Measurements from ENCODE around the gene SERTAD1.
"Not testable (repeated sequence)": the region's sequence is repeated elsewhere in the genome, so short reads cannot be mapped to it uniquely, and the experiment has no call there.

SERTAD1 gene

DNA sequence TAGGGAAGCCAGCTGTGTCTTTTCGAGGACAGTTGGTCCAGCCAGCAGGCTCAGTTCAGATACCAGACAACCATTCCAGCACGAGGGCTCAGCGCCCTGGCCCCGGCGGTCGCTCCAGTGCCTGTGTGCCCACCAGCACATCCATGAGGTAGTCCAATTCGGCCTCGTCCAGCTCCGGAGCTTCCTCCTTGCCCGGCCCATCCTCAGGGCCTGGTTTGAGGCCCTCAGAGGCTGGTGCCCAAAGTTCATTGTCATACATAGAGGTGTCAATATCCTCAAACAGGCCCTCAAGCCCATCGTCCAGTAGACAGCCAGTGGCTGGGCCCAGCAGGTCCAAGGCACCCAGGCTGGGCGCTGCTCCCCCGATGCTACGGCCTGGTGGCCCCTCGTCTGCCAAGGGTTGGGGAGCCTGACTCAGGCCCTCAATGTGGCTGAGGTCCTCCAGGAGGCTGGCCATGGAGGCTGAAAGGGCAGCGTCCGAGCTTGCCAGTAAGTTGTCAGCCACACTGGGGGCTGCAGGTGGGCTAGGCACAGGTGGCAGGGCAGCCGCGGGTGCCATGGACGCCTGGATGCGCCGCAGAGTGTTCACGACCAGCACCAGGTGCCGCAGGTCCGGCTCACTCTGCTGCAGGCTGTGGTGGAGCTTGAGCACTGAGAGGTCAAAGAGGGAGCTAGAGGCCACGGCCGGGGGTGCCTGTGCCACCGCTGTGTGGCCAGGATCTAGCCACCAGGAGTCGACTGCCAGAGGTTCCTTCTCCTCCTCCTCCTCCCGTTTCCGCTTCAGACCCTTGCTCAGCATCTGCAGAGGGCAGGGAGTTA lies 2.8 kb downstream of the SERTAD1 start:
- DNase-seq (ENCODE audit: low read depth) = no peak

DNA sequence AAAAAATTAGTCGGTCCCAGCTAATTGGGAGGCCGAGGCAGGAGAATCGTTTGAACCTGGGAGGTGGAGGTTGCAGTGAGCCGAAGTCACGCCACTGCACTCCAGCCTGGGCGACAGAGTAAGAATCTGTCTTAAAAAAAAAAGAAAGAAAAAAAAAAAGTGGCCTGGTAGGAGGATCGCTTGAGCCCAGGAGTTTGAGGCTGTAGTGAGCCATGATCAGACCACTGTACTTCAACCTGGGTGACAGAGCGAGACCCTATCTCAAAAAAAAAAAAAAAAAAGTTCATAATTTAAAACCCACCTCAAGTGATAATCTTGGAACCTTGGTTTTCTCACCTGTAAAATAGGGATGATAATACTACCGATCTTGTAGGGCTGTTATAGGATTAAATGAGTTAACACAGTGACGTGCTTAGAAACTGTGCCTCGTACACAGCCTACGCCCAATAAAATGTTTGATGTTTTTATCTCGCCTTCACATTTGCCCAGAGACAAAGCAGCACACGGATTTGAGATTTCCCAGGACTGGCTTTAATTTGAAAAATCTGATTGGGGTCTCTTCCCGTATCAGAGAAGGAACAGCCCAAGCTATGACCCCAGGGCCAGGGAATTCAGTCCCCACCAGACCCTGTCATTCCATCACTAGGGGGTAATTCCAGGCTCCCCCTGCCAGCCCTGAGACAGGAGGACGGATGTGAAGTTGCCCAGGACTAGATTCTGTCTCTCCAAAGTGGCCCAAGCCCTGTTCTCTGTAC lies 3.6 kb downstream of the SERTAD1 start:
- DNase-seq (ENCODE audit: low read depth) = no peak

DNA sequence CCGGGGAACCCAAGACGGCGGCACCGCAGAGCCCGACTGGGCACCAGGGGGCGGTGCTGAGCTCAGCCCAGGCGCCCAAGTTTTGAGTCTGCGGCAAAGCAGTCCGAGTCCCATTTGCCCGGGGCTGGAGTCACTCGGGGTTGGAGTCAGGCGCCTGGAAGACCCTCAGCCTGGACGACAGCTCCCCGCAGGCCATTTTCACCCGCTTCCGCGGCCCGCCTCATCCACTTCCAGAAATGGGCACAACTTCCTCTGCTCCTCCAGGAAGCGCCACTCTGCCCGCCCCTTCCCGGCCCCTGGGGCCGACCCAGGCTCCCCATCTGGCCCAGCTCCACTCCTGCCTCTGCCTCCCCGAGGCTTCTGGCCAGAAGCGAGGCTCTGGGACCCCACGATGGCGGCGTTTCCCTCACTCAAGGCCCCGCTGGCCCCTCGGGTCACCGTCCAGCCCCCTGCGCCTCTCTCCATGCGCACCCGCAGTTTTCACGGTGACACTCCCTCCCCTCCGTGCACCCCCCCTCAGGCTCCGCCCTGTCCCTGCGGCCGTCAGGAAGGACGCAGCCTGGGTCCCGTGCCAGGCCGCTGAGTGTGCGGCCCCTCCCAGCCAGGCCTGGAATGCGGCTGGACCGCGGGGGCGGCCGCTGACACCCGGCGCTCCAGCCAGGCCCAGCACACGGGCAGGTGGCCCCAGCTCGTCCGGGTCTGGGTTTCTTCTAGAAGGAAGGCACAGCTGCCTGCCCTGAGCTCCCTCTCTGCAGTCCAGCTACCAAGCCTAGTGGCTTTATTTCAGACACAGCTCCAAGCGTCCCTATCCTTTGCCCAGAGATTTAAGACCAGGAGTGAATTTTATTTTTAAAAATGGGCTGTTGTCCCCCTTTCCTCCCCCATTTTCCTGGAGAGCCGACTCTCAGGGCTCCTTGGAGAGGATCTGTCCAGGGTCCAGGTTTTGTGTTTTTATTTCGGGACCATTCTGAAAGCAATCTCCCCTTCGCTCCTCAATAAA lies 4.7 kb downstream of the SERTAD1 start:
- DNase-seq (ENCODE audit: low read depth) = peak; percentile 64

DNA sequence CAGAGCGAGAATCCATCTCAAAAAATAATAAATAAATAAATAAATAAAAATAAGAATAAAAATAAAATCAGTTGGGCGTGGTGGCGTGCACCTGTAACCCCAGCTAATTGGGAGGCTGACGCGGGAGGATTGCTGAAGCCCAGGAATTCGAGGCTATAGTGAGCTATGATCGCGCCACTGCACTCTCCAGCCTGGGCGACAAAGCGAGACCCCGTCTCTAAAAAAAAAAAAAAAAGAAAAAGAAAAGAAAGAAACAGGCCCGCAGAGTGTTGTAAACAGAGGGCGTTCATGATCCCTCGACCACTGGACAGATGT lies 5.4 kb downstream of the SERTAD1 start:
- no peak for DNase-seq (ENCODE audit: low read depth)

DNA sequence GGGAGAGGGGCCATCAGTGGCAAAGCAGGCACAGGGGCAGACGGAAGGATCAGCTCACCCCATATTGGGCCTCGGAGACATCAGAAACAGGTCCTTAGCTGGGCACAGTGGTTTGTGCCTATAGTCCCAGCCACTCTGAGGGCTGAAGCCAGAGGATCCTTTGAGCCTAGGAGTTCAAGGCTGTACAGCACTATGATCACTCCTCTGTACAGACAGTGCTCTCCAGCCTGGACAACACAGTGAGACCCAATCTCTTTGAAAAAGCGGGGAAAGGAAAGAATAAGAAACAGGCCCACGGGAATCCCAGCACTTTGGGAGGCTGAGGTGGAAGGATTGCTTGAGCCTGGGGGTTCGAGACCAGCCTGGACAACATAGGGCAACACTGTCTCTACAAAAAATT lies 6.0 kb downstream of the SERTAD1 start:
- no peak for DNase-seq (ENCODE audit: low read depth)

DNA sequence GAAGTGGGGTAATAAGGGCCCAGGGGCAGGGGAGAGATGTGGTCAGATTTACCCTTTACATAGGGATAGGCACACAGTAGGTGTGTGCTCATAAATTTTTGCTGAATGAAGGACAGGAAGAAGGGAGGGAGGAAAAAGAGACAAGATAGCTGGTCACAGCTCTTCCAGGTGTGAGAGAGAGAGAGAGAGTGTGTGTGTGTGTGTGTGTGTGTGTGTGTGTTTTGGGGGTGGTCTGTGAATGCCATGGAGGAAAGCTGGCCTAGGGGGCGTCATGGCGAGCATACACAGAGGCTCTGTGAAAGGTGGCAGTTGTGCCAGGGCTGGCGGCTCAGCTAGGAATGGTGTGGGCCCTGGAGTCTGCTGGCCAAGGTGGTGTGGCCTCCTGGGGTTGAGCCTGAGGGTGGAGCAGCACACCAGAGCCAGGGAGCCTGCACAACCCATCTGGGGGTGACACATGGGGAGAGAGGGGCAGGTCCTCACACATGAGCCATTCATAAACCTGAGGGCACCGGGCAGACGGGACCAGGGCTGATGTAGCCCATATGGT lies 6.7 kb downstream of the SERTAD1 start:
- DNase-seq (ENCODE audit: low read depth) = no peak

DNA sequence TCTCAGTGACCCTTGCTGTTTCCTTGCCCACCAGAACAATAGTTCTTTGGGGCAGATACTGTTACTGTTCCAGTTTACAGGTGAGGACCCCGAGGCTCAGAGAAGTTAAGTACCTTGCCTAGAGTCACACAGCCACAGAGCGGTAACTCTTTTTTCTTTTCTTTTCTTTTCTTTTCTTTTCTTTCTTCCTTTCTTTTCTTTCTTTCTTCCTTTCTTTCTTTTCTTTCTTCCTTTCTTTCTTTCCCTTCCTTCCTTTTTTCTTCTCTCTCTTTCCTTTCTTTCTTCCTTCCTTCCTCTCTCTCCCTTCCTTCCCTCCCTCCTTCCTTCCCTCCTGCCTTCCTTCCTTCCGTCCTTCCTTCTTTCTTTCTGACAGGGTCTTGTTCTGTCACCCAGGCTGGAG lies 7.8 kb downstream of the SERTAD1 start:
- DNase-seq (ENCODE audit: low read depth) = no peak

DNA sequence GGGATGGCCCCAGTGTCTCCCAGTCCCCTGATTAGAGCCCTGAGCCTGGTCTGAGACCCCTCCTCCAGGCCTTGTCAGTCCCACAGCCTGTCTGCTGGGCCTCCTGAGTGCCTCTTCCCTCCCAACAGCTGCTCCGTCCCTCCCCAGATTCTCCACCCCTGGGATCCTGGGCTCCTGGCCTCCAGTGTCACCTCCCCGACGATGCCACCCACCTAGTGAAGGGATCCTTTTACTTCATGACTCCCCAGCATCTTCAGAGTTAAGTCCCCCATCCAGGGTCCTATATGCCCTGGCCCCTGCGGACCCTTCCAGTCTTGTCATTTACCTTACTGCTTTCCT lies 8.2 kb downstream of the SERTAD1 start:
- no peak for DNase-seq (ENCODE audit: low read depth)

DNA sequence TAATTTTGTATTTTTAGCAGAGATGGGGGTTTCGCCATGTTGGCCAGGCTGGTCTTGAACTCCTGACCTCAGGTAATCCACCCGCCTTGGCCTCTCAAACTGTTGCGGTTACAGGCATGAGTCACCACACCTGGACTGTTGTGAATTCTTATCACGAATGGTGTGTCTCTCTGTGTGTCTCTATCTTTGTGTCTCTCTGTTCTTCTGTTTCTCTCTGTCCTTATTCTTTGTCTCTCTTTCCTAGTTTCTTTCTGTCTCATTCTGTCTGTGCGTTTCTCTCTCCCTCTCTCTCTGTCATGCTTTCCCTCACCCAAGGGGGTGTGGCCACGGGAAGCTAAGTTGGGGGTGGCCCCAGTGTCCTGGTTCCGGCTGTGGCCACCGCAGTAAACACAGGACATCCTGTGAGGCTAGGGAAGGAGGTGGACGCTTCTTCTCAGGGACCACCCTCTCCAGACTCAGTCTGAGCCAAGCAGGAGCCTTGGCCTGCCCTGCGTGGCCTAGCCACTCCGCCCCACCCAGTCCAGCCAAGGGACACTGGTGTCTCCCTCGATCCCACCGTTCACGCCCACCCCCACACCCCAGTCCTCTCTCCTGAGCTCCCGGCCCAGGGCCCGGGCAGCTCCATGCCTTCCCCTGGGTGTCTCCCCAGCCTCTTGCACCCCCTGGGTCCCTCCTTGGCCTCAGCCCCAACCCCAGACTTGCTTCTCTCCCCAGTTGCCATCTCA lies 8.7 kb downstream of the SERTAD1 start:
- DNase-seq (ENCODE audit: low read depth) = no peak

DNA sequence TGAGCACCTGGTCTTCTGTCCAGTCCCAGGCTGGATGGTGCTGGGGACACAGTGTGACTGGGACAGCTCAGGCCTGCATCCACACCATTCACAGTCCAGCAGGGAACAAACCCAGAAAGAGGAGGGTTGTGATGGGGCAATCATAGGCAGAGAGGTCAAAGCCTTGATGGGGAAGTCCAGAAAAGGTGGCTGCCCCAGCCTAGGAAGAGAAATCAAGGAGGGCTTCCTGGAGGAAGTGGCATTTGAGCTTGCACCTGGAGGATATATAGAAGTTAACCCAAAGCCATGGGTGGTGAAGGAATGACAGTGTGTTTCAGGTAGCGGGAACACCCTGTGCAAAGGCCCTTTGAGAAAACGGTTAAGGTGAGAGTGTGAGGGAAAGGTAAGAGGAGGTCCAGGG lies 10.0 kb downstream of the SERTAD1 start:
- DNase-seq (ENCODE audit: low read depth) = no peak

DNA sequence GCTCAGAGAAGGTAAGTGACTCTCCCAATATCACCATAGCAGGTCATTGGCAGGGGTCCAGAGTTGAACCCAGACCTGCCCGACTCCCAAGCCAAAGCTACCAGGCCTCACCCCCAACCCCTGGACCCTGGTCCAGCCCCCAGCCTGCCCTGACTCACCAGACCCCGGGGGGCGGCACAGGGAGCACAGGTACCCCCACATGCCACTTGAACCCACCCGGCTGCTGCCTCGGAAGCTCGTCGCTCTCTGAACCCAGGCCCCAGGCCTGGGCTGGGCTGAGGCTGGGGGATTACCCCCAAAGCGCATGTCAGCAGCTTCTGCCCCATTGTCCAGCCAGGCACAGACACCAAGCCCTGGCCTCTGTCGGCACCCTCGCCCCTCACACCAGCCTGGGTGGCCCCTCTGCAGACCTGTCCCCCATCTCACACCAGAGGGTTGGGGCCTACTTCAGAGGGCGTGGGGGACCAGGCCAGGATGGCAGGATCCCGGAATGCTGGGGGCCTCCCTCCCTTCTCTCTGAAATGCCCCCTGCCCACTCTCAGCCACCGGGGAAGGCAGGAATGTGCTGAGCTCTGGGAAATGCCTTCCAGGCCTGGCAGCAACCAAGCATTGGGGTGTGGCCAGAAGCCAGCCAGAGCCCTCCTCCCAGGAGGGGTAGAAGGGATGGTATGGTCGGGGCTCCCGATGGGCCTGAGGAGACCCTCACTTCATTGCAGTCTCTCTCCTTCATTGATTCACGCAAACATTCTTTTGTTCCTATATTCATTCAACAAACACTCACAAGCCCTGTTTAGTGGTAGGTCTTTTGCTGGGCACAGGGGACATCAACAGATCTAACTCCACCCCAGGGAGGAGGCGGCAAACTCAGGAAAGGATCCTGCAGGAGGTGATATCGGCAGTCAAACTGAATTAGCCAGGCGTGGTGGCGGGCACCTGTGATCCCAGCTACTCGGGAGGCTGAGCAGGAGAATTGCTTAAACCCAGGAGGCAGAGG lies 11.0 kb downstream of the SERTAD1 start:
- DNase-seq (ENCODE audit: low read depth) = no peak

DNA sequence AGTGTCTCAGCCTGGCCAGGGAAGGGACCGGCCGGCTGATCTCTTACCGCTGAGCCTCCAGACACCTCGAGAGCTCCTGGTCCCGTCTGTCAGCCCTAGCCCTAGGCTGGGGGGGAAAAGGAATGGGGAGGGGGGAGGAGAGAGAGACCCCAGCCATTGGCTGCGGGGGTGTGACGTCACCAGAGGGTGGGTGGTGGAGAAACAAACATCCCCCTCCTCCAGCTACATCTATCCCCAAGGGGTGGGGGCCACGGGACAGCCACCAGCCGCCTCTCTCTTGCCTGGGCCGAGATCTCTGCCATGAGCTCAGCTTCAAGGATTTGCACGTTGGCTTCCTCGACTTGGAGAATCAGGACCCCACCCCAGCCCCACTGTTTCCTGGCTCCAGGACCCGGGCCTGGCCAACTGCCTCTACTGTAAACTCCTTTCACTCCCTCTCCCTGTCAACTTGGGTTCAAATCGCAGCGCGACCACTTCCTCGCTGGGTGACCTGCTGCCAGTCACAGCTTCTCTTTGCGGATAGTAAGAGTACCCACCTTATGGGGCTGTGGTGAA lies 12.4 kb downstream of the SERTAD1 start, which contains the start of gene PRX:
TSS of gene PRX (minus strand) at position 88 of the 555 bp plus-strand sequence. CDS start 5,446 bp downstream, outside the sequence.
- DNase-seq (ENCODE audit: low read depth) = no peak

DNA sequence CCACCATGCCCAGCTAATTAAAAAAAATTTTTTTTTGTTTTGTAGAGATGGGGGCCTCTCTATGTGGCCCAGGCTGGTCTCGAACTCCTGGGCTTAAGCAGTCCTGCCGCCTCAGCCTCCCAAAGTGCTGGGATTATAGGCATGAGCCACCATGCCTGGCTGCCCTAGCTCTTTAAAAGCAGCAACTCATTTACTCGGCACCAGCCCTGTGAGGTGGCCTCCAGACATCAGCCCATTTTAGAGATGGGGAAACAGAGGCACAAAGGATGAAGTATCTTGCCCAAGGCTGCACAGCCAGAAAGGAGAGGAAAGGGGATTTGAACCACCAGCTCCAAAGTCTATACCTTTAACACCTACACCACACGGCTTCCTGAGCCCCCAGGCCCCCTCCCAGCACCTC lies 12.9 kb downstream of the SERTAD1 start:
- no peak for DNase-seq (ENCODE audit: low read depth)

DNA sequence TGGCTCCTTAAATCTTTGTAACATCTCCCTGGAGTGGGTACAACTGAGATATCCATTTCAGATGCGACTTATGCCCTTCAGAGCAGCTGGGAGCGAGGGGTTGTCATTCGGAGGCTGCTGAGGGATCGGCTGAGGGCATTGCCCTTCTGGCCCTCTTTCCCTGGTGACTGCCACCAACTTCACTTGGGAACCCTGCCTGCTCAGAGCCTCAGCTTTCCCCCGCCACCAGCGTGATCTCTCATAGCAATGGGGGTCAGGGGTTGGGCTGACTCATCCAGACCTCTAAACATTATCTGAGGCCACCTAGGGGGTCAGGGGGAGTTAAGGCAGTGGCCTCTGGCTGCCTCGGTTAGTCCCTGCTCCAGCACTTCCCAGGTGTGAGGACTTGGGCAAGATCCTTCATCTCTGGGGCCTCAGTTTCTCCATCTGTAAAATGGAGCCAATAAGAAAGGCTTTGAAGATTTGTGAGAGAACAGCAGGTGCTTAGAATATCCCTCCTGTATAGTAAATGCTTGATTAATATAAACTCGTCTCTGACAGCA lies 13.8 kb downstream of the SERTAD1 start:
- no peak for DNase-seq (ENCODE audit: low read depth)

DNA sequence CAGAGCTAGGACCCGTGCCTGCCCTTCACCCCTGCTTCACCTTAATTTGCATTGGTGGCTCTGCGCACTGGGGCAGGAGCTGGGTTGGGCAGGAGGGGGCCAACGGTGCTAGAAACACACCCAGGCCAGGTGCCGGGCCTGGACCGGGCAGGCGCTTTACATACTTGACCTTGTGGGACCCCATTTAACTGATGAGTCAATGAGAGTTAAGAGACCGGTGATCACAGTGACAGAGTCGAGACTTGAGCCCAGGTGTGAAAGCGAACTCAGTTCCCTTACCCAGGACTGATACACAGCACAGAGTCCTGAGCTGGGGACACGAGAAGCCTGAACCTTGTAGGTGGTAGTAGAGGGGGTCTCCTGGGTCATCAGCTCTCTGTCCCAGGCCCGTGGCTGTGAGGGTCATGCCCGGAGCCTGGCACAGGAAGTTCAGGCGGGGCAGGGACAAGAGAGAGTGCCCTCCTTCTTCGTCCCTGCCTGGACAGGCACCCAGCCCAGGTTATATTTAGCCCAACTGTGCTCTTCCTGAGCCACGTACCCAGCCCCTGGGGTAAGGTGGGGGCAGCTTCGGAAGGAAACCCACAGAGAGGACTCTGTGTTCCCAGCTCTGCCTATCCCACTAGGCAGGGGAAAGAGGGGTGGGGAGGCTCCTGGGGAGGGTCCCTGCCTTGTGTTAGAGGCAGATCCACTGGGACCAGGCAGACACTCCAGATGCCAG lies 14.5 kb downstream of the SERTAD1 start:
- no peak for DNase-seq (ENCODE audit: low read depth)

DNA sequence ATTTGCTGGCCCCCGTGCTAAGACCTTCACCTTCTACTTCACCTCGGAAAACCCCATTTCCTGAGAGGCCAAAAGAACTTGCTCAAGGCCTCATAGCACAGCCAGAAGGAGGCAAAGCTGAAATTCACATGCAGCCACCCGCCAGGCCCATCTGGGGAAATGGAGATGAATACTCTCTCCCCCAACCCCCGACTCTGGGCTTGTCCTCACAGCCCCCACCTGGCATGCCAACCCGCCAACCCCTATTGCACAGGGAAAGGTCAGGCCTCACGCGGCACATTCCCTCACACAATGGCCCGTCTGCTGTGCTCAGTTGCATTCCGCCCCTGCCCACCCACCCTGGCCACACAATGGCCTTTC lies 15.8 kb downstream of the SERTAD1 start:
- no peak for DNase-seq (ENCODE audit: low read depth)

DNA sequence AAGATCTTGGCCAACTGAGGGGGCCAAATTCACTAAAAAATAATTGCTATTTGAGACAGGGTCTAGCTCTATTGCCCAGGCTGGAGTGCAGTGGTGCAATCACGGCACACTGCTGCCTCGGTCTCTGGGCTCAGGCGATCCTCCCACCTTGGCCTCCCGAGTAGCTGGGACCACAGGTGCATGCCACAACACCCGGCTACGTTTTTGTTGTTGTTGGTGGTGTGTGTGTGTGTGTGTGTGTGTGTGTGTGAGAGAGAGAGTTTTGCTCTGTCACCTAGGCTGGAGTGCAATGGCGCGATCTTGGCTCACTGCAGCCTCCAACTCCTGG lies 17.2 kb downstream of the SERTAD1 start:
- DNase-seq (ENCODE audit: low read depth) = not testable (repeated sequence)

DNA sequence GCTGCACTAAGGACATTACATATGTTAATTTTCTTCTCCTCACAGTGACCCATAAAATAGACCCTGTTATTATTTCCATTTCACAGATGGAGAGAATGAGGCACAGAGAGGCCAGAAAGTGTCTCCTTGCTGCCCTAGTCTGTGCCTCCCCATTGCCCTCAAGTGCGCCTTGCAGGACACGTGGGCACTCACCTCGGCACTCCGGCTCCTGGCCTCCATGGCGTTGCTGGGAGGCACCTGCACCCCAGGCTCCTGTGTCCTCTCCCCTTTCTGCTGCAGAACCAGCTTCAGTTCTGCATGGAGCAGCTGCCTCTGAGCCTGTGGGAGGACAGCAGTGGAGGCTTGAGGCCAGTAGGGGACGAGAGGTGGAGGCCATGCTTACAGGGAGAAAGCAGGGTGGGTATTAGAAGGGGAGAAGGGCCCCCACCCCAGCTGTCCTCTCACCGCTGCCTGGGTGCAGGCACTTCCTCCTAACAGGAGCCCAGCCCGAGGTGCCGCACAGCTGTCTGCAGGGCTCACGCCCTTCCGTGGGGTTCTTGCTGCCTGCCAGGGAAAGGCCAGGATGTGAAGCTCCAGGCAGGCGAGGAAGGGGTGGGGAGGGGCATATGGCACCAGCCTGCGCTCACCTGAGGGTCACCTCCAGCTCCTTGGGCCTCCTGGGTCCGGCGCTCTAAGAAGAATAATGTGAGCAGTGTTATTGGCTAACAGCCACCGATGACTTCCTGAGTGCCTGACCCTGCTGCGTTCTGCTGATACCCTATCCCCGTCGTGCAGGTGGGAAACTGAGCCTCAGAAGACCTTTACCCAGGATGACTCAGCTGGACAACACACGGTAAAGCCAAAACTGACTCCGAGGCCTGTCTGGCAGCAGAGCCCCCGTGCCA lies 17.8 kb downstream of the SERTAD1 start:
- DNase-seq (ENCODE audit: low read depth) = no peak

All from GM04503 (cell line).